ENCODE results near the gene OR52M1.
A peak's percentile ranks its signal among the peaks of the same experiment; 100 is the strongest.
"Not testable (repeated sequence)": the region's sequence is repeated elsewhere in the genome, so short reads cannot be mapped to it uniquely, and the experiment has no call there.

The OR52M1 gene

GRCh38 chr11:4544891-4545290 is at the start of gene OR52M1:
Gene OR52M1, plus strand, starts transcription at chr11:4545191. Its CDS starts 0 bp downstream, at chr11:4545191.
- DNase-seq (ENCODE audit: low read depth), result no peak

GRCh38 chr11:4495487-4495886 is 49.5 kb upstream of the OR52M1 start:
- peak; percentile 3 for DNase-seq (ENCODE audit: low read depth)

- no peak for DNase-seq (ENCODE audit: low read depth)
Observed at GRCh38 chr11:4495986-4496385, 49.0 kb upstream of the OR52M1 start.

- no peak for DNase-seq (ENCODE audit: low read depth)
Observed at GRCh38 chr11:4496557-4497248, 48.3 kb upstream of the OR52M1 start.

GRCh38 chr11:4508886-4509285 is 36.1 kb upstream of the OR52M1 start:
- no peak for DNase-seq (ENCODE audit: low read depth)

- DNase-seq (ENCODE audit: low read depth), result no peak
Observed at GRCh38 chr11:4511282-4512245, 33.4 kb upstream of the OR52M1 start.

- no peak for DNase-seq (ENCODE audit: low read depth)
Observed at GRCh38 chr11:4514196-4514595, 30.8 kb upstream of the OR52M1 start.

GRCh38 chr11:4522339-4522738 is 22.7 kb upstream of the OR52M1 start:
- no peak for DNase-seq (ENCODE audit: low read depth)

GRCh38 chr11:4522752-4523151 is 22.2 kb upstream of the OR52M1 start:
- DNase-seq (ENCODE audit: low read depth), result no peak

- no peak for DNase-seq (ENCODE audit: low read depth)
Observed at GRCh38 chr11:4523666-4524065, 21.3 kb upstream of the OR52M1 start.

GRCh38 chr11:4527926-4528325 is 17.1 kb upstream of the OR52M1 start:
- no peak for DNase-seq (ENCODE audit: low read depth)

- DNase-seq (ENCODE audit: low read depth), result not testable (repeated sequence)
Observed at GRCh38 chr11:4531686-4532085, 13.3 kb upstream of the OR52M1 start.

GRCh38 chr11:4539603-4540219 is 5.3 kb upstream of the OR52M1 start:
- DNase-seq (ENCODE audit: low read depth), result peak; percentile 40

- no peak for DNase-seq (ENCODE audit: low read depth)
Observed at GRCh38 chr11:4541071-4541470, 3.9 kb upstream of the OR52M1 start.

GRCh38 chr11:4543561-4543960 is 1.4 kb upstream of the OR52M1 start:
- DNase-seq (ENCODE audit: low read depth), result peak; percentile 36

GRCh38 chr11:4546878-4547277 is 1.9 kb downstream of the OR52M1 start:
- no peak for DNase-seq (ENCODE audit: low read depth)

GRCh38 chr11:4547416-4547815 is 2.4 kb downstream of the OR52M1 start:
- DNase-seq (ENCODE audit: low read depth), result no peak

GRCh38 chr11:4551346-4551979 is 6.5 kb downstream of the OR52M1 start:
- peak; percentile 22 for DNase-seq (ENCODE audit: low read depth)

- DNase-seq (ENCODE audit: low read depth), result no peak
Observed at GRCh38 chr11:4559527-4560440, 14.8 kb downstream of the OR52M1 start.

- no peak for DNase-seq (ENCODE audit: low read depth)
Observed at GRCh38 chr11:4560467-4560866, 15.5 kb downstream of the OR52M1 start.

- no peak for DNase-seq (ENCODE audit: low read depth)
Observed at GRCh38 chr11:4565371-4565770, 20.4 kb downstream of the OR52M1 start.
